HG02973 (cell line): Measurements from ENCODE around the gene PPT2.
"Not testable (repeated sequence)": the region's sequence is repeated elsewhere in the genome, so short reads cannot be mapped to it uniquely, and the experiment has no call there.

Experiments used
- ATAC-seq: cut with Tn5 transposase; IDR thresholded peaks from one replicate; pipeline ENCODE4 v1.9.1; 2021; ENCODE audit warnings: moderate library complexity; ENCODE audit not compliant: unreplicated experiment

Gene PPT2

GRCh38 chr6:32127409-32127716 is 26.6 kb upstream of the PPT2 start:
- no peak for ATAC-seq

DNA sequence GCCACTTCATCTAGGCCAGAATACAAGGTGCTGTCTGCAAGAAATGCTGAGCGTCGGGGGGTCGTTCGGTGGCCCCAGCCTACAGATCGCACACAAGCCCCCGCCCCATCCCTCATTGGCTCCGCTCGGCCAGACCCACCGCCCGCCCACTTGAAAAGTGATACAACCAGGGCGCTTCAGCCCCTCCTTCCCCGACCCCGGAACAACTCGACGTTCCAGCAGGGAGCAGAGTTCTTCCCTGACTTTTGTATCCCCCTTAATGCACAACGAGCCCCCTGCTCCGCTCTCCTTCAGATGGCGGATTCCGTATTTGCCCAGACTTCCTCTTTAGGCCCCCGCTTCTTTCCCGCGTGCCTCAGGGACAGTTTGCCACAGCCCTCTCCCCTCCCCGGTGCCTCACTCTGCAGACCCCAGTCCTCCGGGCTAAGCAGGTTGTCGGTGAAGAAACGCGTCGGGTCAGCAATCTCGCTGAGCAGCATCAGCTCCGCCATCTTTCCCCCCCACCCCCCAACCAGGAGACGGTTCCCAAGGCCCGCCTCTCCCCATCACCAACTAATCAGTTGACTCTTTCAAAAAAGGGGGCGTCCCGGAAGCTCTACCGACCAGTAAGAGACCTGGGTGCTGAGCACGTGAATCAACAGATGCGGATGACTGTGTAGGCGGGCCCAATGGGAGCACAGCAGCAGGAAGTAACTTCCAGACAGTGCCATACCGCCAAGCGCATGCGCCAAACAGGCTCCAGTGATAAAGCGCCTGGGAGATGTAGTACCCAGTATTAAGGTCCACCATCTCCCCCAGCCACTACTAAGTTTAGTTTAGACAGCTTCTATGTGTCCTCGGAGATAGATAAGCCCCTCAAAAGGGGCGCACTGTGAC is 26.0 kb upstream of the PPT2 start, which contains the start of gene ATF6B:
Gene ATF6B (minus strand): TSS at position 530 of the 876 bp plus-strand sequence. CDS start 39 bp downstream, at position 491.
- peak; percentile 76 for ATAC-seq

GRCh38 chr6:32128751-32129296 is 25.1 kb upstream of the PPT2 start:
- ATAC-seq: no peak

DNA sequence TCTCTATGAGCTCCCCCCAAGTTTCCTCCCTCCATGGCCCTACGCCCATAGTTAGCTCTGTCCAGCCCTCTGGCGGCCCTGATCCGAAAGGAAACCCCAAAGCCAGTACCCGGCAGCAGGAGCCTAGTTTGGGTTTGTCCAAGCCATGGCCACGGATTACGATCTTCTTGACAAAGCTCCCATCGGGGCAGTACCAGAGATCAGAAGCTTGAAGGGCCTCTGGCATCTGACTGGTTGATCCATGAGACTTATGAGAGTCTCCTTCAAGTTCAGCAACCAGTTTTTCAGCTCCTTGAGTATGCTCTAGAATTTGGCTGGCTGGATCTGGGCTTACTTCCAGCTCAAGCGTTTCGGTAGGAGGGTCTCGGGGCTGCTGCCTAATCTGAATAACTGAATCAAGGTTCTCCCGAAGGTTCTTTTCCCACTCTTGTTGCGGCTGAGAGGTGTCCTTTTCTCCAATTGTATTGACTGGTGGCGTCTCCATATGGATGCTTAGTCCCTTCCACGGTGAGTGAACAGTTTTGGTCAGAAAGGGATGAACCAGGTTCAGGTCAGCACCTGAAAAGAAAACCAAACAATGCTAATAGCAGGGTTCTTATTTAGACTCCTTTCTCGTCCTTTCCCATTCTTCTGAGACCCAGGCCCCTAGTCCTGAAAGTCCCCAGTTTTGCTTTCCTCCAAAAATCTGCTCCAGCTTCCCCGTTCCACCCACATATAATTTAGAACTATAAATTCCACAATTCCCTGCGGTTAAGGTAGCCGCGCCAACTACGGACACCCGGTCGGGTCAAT is 24.4 kb upstream of the PPT2 start:
- no peak for ATAC-seq

DNA sequence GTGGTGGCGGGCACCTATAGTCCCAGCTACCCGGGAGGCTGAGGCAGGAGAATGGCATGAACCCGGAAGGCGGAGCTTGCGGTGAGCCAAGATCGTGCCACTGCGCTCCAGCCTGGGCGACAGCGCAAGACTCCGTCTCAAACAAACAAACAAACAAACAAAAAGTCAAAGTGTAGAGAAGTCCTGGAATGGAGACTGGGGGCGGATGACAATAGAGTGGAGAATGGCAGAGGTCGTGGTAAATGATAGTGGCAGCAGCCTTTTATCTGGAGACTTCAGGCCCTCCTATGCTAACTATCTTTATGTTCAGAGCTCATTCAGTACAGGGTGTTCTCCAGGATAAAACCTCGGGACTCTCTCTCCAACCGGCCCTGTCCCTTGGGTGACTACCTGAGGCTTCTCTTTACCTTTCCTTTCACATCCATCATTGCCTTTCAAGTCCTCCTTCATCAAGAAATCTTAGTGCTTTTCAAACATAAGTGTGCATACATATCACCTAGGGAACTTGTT is 22.4 kb upstream of the PPT2 start:
- ATAC-seq: no peak

DNA sequence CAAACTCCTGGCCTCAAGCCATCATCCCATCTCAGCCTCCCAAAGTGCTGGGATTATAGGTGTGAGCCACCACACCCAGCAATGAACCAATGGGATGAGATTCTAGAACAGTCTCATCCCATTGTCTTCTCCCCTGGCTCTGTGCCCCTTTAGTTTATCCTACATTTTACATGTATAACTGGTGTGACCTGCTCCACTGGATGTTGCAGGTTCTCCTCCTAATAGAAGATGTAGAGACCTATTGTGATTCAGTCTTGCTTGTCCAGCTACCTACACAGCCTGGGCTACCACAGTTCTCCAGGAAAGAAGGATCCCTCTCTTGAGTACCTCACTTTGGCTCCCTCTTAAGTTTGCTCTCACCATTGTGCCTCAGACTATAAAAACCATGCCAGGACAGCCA is 21.8 kb upstream of the PPT2 start:
- ATAC-seq: no peak

GRCh38 chr6:32133786-32134185 is 20.2 kb upstream of the PPT2 start:
- ATAC-seq: no peak

DNA sequence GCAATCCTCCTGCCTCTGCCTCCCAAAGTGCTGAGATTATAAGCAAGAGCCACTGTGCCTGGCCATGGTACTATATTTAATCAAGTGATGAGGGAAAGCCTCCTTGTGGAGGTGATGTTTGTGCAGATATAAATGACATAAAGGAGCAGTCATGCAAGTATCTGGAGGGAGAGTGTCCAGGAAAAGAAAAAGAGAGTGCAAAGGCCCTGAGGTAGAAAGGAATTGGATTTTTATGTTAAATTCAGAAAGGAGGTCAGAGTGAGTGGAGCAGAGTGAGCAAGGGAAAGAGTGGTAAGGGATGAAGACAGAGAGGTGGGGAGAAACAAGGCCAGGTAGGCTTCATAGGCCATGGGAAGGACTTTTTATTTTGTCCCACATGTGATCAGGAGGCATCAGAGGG is 16.5 kb upstream of the PPT2 start:
- no peak for ATAC-seq

- ATAC-seq: no peak
These were observed 14.4 kb upstream of the PPT2 start for GRCh38 chr6:32139590-32139989.

DNA sequence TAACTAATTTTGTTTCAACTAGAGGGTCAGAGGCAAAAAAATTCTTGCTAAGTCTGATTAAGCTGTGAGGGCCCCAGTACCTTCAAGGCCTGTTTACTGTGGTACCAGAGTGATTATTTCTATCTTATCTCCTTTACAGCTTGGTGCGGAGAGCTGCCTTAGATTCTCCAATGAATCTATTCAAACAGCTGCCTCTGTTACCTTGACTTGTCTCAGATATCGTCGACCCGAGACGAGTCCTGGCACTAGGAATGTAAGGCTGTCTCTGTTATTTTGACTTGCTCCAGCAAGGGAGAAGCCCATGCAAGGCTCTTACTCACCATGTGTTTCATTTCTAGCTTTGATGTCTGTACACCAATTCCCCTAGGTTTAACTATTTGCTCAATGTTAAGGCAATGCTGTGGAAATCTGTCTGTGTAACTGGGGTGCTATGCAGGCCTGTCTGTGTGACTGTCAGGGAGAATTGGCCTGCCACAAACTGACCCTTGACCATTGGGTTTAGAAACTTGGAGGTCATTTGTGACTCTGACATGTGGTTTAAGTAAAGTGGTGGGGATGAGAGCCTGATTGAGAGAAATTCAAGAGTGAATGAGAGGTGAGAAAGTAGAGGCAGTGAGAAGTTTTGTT is 13.4 kb upstream of the PPT2 start:
- no peak for ATAC-seq

DNA sequence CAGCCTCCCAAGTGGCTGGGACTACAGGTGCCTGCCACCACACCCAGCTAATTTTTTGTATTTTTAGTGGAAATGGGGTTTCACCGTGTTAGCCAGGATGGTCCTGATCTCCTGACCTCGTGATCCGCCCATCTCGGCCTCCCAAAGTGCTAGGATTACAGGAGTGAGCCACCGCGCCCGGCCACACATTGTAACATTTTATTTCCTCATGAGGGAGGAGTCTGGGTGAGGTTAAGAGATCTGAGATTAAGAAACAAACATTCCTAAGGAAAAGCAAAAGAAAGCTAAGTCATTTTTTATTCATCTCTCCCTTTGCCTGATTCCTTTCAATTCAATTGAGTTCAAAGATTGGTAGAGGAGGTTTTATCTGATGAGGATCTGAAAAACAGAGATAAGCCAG is 9.7 kb upstream of the PPT2 start:
- ATAC-seq: not testable (repeated sequence)

GRCh38 chr6:32146287-32146686 is 7.7 kb upstream of the PPT2 start:
- no peak for ATAC-seq

GRCh38 chr6:32146687-32147086 is 7.3 kb upstream of the PPT2 start:
- no peak for ATAC-seq

DNA sequence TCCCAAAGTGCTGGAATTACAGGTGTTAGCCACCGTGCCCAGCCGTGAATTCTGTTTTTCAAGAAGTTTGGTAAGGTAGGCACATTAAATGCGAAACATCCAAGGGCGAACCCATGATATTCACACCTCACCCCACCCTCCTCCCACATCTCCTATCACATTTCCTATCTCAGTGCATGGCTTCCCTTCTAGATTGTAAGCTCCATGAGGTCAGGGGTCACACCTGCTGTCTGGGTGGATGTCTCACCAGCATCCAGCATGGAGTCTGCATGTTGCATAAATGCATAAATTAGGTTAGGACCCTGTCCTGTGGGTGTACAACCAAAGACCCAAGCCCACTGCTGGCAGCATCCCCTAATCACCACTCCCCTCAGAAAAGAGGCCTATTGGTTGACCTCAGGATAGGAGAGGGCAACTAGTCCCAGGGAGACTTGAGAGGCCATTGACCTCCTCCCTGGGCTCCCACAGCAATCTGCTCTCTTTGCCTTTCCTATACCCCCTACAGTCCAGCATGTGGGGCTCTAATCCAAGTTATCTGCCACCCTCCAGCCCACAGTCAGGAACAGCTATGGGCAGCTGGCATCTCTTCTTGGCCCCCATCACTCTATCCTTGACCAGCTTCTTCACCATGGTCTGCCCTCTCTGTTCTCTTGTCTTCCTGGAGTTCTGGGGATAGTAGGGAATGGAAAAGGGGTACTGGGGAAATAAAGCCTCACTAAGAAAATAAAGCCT is 6.4 kb upstream of the PPT2 start:
- no peak for ATAC-seq

GRCh38 chr6:32148289-32149091 is 5.5 kb upstream of the PPT2 start:
- no peak for ATAC-seq

- ATAC-seq: no peak
These were observed 4.7 kb upstream of the PPT2 start for GRCh38 chr6:32149092-32149755.

- ATAC-seq: no peak
These were observed 3.7 kb upstream of the PPT2 start for GRCh38 chr6:32149932-32150870.
